ENCODE results near the gene ZNF280C. TPM values are rescaled to one million over a fixed set of nuclear protein-coding genes. Genes with fewer than 3 reads are reported as not detected.

The ZNF280C gene
- total RNA-seq, 1 experiment from 2014 or later, result 4.6 TPM

Other genes starting within 250 kb of the ZNF280C start
- 8.0 and 8.6 TPM in 2 replicates for gene ELF4, start 158.4 kb downstream of the ZNF280C start, total RNA-seq (2014; rRNA removed; shearing (Covaris generic))
- gene AIFM1, start 103.1 kb downstream of the ZNF280C start, total RNA-seq (2014; rRNA removed; shearing (Covaris generic)), result 18.5 and 21.1 TPM in 2 replicates
- gene RAB33A, start 96.9 kb downstream of the ZNF280C start, total RNA-seq (2014; rRNA removed; shearing (Covaris generic)), result not detected in 2 replicates
- 8.8 and 9.3 TPM in 2 replicates for gene SLC25A14, start 71.0 kb upstream of the ZNF280C start, total RNA-seq (2014; rRNA removed; shearing (Covaris generic))
- not detected in 2 replicates for gene GPR119, start 116.8 kb upstream of the ZNF280C start, total RNA-seq (2014; rRNA removed; shearing (Covaris generic))
- gene RBMX2, start 133.1 kb upstream of the ZNF280C start, total RNA-seq (2014; rRNA removed; shearing (Covaris generic)), result 10.4 and 15.6 TPM in 2 replicates

Measured in A172 (cell line).